ENCODE data around the gene BNC2. TPM values are rescaled to one million over a fixed set of nuclear protein-coding genes. Genes with fewer than 3 reads are reported as not detected.
"Not testable (repeated sequence)": the region's sequence is repeated elsewhere in the genome, so short reads cannot be mapped to it uniquely, and the experiment has no call there.

BNC2 gene
- total RNA-seq, 1 donor from 2014 or later = under 0.01 TPM

GRCh38 chr9:16540743-16541613, 329.5 kb downstream of the BNC2 start:
- Histone ChIP-seq H3K4me3 (ENCODE audit: low read depth, low read length) (no peak overlapping the region), H3K36me3 (ENCODE audit: control insufficient read depth, insufficient read depth, low read length) (no peaks in the 10 kb centered on the region), H3K27me3 (ENCODE audit: control insufficient read depth, insufficient read depth, low read length) (no peaks in the 10 kb centered on the region)
- no peak for TF ChIP-seq CTCF (IDR thresholded peaks at IDR 0.05; ENCODE audit: insufficient read depth, low read length, severe bottlenecking)
- FAIRE-seq (peak; percentile 7), DNase-seq (ENCODE audit: low read depth) (no peak)

GRCh38 chr9:16539626-16540025, 330.8 kb downstream of the BNC2 start:
- not testable (repeated sequence) for H3K27me3 ChIP-seq (ENCODE audit: control insufficient read depth, insufficient read depth, low read length); FAIRE-seq; DNase-seq (ENCODE audit: low read depth); H3K4me3 ChIP-seq (ENCODE audit: low read depth, low read length); H3K36me3 ChIP-seq (ENCODE audit: control insufficient read depth, insufficient read depth, low read length)

GRCh38 chr9:16535555-16535954, 334.9 kb downstream of the BNC2 start:
- DNase-seq (ENCODE audit: low read depth) (peak; percentile 8), FAIRE-seq (no peak)
- Histone ChIP-seq H3K27me3 (ENCODE audit: control insufficient read depth, insufficient read depth, low read length) (no peaks in the 10 kb centered on the region), H3K36me3 (ENCODE audit: control insufficient read depth, insufficient read depth, low read length) (no peaks in the 10 kb centered on the region), H3K4me3 (ENCODE audit: low read depth, low read length) (no peak overlapping the region)
- TF ChIP-seq CTCF (IDR thresholded peaks at IDR 0.05; ENCODE audit: insufficient read depth, low read length, severe bottlenecking) = no peak

- FAIRE-seq = no peak
- peak; percentile 90 for DNase-seq (ENCODE audit: low read depth)
- no peak overlapping the region for H3K4me3 ChIP-seq (ENCODE audit: low read depth, low read length)
Measured at GRCh38 chr9:16532681-16533450, 337.6 kb downstream of the BNC2 start.

GRCh38 chr9:16532272-16532671, 338.2 kb downstream of the BNC2 start:
- Histone ChIP-seq H3K27me3 (ENCODE audit: control insufficient read depth, insufficient read depth, low read length) (no peaks in the 10 kb centered on the region), H3K36me3 (ENCODE audit: control insufficient read depth, insufficient read depth, low read length) (no peaks in the 10 kb centered on the region), H3K4me3 (ENCODE audit: low read depth, low read length) (no peak overlapping the region)
- no peak for DNase-seq (ENCODE audit: low read depth)
- TF ChIP-seq CTCF (IDR thresholded peaks at IDR 0.05; ENCODE audit: insufficient read depth, low read length, severe bottlenecking) = no peak
- FAIRE-seq = no peak

More at GRCh38 chr9:16532681-16533450, 337.6 kb downstream of the BNC2 start:
- no peak for TF ChIP-seq CTCF (IDR thresholded peaks at IDR 0.05; ENCODE audit: insufficient read depth, low read length, severe bottlenecking)
- Histone ChIP-seq H3K36me3 (ENCODE audit: control insufficient read depth, insufficient read depth, low read length) (no peaks in the 10 kb centered on the region), H3K27me3 (ENCODE audit: control insufficient read depth, insufficient read depth, low read length) (no peaks in the 10 kb centered on the region)

Data from bronchial epithelial cell (primary cell).